HG03097 (cell line): ENCODE data around the gene STXBP2.

Experiments
- ATAC-seq: cut with Tn5 transposase; IDR thresholded peaks from one replicate; pipeline ENCODE4 v1.9.1; 2021; ENCODE audit not compliant: unreplicated experiment, low FRiP score

STXBP2 gene

GRCh38 chr19:7636691-7637373, at the start of gene STXBP2:
Gene STXBP2 (plus strand): TSS chr19:7637110. CDS start chr19:7637150, 40 bp downstream.
- peak; percentile 52 for ATAC-seq

DNA sequence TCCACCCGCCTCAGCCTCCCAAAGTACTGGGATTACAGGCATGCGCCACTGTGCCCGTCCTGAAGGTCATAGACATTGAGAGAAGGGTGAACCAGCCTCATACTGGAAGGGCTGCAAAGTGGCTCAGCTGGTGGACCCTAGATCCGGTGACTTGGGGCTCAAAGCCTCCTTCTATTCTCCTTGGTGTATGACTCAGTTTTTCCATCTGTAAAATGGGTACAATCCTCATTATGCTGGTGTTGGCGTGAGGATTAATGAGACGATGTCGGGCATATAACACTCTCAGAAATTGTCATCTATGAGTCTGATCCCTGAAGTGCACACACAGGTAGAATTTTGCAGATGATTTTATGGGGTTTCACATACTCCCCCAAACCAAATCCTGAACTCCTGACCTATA, 47.1 kb upstream of the STXBP2 start:
- no peak for ATAC-seq

GRCh38 chr19:7590256-7590655, 46.7 kb upstream of the STXBP2 start:
- no peak for ATAC-seq

- no peak for ATAC-seq
These were observed 41.3 kb upstream of the STXBP2 start, which contains the start of gene CAMSAP3 for GRCh38 chr19:7595466-7596133. Gene CAMSAP3 (plus strand): TSS chr19:7595863. CDS start chr19:7596003, 140 bp downstream.

DNA sequence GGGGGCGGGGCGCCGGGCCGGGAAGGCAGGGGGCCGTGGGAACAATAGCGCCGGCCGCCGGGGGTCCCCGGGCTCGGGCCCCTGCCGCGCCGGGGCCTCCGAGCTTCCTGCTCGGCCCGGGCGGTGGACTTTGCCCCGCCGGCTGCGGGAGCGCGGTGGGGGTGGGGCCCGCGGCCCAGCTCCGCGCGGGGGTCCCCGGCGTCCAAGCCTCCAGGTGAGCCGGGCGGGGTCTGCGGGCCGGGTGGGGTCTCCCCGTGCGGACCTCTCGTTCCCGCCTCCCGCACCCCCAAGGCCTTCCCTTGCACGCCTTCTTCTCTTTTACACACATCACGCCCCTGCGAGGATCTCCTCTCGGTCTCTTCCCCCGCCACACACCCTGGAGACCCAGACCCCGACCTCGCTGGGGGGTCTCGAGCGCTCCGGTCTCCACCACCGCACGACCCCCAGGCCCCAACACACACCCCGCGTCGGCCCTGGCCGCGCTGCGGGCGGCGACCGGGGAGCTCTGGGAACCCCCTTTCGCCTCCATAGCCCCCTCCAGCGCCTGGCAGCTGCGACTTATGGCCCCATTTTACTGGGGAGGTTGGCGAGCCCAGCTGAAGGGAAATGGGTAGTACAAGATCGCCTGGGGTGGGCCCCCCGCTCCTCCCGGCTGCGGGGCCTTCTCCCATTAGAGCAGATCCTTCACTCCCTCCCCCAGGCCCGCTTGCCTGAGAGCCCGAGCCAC, 40.5 kb upstream of the STXBP2 start:
- no peak for ATAC-seq

DNA sequence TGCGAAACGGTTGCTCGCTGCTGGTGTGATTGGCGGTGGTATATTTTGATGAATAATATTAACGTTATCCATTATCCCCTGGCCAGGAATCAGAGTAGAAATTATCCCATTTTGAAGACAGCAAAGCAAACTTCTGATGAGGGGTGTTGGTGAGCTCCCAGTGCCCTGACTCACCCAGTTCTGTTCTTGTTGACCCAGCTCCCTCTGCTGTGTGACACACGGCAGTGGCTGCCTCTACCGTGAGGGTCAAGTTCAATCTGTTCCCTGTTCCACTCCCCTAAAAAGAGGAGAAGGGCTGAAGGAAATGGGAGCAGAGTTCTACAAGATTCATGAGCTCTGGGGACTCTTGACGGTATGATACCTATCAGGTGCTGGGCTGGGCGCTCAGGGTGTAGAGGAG, 39.2 kb upstream of the STXBP2 start:
- ATAC-seq, result no peak

DNA sequence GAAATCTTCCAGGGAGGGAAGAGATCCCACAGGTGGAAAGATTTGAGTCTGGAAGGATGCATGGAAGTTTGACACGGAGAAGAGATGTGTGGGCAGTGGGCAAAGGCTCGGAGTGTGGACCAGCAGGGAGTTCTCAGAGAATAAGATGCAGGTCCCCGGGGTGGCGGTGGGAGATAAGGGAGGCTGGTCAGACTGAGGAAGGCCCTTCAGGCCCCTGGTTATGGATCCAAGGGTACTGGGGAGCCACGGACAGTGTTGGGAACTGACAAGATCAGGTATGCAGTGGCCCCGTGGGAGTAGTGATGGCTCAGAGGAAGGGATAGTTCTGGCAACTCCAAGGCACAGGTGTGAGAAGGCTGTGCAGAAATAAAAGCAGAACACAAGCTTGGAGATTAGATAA, 38.7 kb upstream of the STXBP2 start:
- ATAC-seq, result no peak

DNA sequence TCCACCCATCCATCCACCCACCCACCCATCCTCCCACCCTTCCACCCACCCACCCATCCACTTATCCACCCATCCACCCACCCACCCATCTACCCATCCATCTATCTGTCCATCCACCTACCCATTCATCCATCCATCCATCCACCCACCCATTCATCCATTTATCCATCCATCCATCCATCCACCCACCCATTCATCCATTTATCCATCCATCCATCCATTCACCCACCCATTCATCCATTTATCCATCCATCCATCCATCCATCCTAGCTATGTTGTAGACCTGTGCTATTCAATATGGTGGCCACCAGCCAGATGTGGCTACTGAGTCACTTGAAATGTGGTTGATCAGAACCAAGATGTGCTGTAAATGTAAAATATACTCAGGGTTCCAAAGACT, 36.2 kb upstream of the STXBP2 start:
- no peak for ATAC-seq

- no peak for ATAC-seq
These were observed 34.5 kb upstream of the STXBP2 start for GRCh38 chr19:7602240-7602934.

DNA sequence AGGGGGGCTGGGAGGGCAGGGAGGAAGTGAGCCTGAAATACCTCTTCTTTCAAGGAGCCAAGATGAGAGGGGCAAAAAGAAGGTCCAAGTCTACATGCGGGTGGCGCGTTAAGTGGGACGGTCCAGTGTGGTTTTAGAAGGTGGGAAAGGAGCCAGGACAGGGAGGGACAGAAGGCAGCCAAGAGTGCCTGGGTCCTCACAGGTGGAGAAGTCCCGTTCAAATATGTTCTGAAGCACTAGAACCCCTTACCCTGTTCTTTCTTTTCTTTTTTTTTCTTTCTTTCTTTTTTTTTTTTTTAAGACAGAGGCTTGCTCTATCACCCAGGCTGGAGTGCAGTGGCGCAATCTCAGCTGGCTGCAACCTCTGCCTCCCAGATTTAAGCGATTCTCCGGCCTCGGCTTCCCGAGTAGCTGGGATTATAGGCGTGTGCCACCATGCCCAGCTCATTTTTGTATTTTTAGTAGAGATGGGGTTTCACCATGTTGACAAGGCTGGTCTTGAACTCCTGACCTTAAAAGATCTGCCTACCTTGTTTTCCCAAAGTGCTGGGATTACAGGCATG, 33.9 kb upstream of the STXBP2 start:
- ATAC-seq, result no peak

- ATAC-seq, result no peak
These were observed 33.0 kb upstream of the STXBP2 start for GRCh38 chr19:7603919-7604318.

DNA sequence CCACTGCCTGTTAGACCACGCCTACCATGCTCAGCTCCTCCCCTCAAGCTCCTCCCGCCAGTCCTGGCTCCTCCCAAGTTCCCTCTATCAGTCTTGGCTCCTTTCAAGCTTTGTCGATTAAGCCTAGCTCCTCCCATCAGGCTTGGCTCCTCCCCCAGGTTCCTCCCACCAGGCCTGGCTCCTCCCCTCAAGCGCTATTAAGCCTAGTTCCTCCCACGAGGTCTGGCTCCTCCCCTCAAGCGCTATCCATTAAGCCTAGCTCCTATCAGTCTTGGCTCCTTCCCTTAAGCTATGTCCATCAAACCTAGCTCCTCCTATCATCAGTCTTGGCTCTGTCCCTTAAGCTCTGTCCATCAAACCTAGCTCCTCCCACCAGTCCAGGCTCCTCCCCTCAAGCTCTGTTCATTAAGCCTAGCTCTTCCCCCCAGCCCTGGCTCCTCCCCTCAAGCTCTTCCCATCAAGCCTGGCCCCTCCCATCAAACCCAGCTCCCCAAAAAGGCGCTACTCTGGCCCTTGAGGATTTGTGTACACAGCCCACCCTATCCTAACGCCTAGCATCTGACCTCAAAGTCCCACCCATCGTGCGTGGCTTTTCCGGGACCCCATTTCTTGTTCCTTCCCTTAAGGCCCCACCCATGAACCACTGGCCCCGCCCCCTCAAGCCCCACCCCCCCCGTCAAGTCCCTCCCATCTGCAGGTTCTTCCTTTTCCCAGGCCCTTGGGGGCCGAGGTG, 31.3 kb upstream of the STXBP2 start:
- ATAC-seq, result no peak

- ATAC-seq, result no peak
These were observed 30.6 kb upstream of the STXBP2 start for GRCh38 chr19:7606289-7606688.

- ATAC-seq, result no peak
These were observed 29.6 kb upstream of the STXBP2 start for GRCh38 chr19:7607212-7607873.

GRCh38 chr19:7607874-7608560, 28.9 kb upstream of the STXBP2 start:
- no peak for ATAC-seq

DNA sequence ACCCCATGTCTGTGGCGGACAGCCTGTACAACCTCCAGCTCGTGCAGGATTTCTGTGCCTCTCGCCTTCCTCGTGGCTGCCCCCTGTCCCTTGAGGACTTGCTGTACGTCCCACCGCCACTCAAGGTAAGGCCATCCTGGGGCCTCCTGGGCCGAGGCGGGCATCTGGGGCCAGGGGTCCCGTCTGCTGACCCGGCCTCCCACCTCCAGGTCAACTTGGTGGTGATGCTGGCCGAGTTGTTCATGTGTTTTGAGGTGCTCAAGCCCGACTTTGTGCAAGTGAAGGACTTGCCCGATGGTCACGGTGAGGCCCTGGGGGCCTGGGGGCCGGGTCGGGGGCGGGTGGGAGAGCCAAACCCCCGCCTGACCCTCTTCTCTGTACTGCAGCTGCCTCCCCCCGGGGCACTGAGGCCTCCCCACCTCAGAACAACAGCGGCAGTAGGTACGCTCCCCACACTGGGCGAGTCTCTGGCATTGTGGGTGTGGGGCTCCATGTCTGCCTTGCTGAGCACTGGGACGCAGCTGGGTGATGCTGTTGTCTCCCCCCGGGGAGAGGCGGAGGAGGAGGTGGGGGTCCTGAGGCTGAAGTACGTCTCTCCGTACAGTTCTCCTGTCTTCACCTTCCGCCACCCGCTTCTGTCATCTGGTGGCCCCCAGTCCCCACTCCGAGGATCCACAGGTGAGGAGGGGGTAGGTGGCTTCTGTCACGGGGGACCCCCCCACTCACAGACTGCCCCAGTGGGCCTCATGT, 26.2 kb upstream of the STXBP2 start:
- ATAC-seq, result no peak

- ATAC-seq, result no peak
These were observed 25.2 kb upstream of the STXBP2 start for GRCh38 chr19:7611541-7612279.
